ENCODE data around the gene ACTN2.

The ACTN2 gene

GRCh38 chr1:236733653-236734052, 47.4 kb downstream of the ACTN2 start:
- TF ChIP-seq CTCF (IDR thresholded peaks at IDR 0.05), result no peak
- Histone ChIP-seq H3K4me3 (no peak overlapping the region), H3K27ac (no peak overlapping the region)
- DNase-seq (ENCODE audit: low spot score), result no peak

DNA sequence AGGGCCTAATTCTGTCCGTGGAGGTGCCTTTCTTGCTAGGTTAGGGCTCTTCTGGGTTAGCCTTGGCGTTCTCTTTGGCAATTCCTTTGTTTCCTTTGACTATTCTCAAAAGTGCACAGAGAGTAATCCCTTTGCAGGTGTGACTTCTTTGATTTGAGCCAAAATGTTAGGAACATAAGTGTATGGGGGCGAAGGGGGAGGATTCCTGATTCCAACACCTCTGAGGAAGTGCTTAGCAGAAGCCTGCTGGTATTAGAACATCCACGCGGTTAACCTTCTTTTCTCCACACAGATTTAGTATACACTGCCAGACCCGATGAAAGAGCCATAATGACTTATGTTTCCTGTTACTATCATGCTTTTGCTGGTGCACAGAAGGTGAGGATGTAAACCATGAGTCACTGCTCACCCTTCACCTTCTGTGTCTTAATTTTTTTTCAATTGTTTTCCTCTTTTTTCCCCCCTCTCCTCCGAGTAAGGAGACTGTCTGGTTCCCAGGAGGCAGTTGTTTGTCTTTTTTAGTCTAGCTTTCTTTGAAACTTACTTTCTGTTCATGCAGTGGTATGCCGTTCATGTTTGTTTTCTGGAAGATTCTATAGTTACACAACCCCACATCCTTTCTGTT, 48.0 kb downstream of the ACTN2 start:
- DNase-seq (ENCODE audit: low spot score), result no peak
- no peak for TF ChIP-seq CTCF (IDR thresholded peaks at IDR 0.05)
- Histone ChIP-seq H3K4me3 (no peak overlapping the region), H3K27ac (no peak overlapping the region)

DNA sequence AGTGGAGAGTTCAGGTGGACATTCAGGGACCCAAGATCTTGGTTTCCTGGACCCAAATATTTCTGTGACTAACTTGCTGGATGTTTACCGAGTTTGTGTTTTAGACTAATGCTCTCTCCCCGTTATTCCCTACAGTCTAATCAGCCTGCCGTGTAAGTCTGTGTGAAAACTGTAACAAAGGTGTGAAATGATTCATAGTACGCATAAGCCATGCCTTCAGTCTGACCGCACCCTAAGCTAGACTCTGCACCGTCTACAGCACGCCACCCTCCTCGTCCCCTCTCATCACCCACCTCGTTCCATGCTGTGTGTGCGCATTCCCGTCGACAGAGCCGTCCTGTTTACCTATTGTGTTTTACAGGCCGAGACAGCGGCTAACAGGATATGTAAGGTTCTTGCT, 50.5 kb downstream of the ACTN2 start:
- H3K4me3 ChIP-seq, result no peak overlapping the region
- no peak overlapping the region for H3K27ac ChIP-seq
- no peak for DNase-seq (ENCODE audit: low spot score)
- TF ChIP-seq CTCF (IDR thresholded peaks at IDR 0.05), result no peak

- no peak for DNase-seq (ENCODE audit: low spot score)
- H3K27ac ChIP-seq, result no peak overlapping the region
- no peak overlapping the region for H3K4me3 ChIP-seq
- TF ChIP-seq CTCF (IDR thresholded peaks at IDR 0.05), result no peak
Measured at GRCh38 chr1:236741753-236742152, 55.5 kb downstream of the ACTN2 start.

- no peak for DNase-seq (ENCODE audit: low spot score)
- no peak for TF ChIP-seq CTCF (IDR thresholded peaks at IDR 0.05)
- H3K27ac ChIP-seq, result no peak overlapping the region
- H3K4me3 ChIP-seq, result no peak overlapping the region
Measured at GRCh38 chr1:236742421-236743160, 56.3 kb downstream of the ACTN2 start.

- H3K27ac ChIP-seq, result no peak overlapping the region
- no peak for DNase-seq (ENCODE audit: low spot score)
- TF ChIP-seq CTCF (IDR thresholded peaks at IDR 0.05), result no peak
- no peak overlapping the region for H3K4me3 ChIP-seq
Measured at GRCh38 chr1:236744533-236744932, 58.2 kb downstream of the ACTN2 start.

DNA sequence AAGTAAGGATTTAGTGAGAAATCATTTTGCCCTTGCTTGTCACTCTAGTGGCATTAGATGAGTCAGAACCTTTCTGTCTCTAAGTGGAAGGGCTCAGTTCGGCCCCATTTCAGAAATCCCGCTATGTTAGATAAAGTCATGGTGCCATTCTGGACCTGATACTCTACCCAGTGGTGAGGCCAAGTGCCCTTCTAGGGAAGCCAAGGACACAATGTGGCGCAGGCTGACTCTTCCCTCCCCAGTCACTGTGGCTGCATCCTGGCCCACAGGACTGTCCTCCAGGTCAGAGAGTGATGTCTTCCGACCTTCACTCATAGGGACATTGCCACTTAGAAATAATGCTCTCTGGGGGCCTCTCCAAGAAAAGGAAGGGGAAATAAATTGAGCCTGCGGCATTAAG, 60.5 kb downstream of the ACTN2 start:
- Histone ChIP-seq H3K4me3 (no peak overlapping the region), H3K27ac (no peak overlapping the region)
- TF ChIP-seq CTCF (IDR thresholded peaks at IDR 0.05), result no peak
- no peak for DNase-seq (ENCODE audit: low spot score)

Data from coronary artery (tissue), 2 donors.